Measurements from ENCODE around the gene ALMS1. TPM values are rescaled to one million over a fixed set of nuclear protein-coding genes. Genes with fewer than 3 reads are reported as not detected.

ALMS1 gene
- total RNA-seq, 1 experiment from 2014 or later: 7.4 TPM

GRCh38 chr2:73366060-73366459 lies 19.6 kb upstream of the ALMS1 start:
- TF ChIP-seq, protein P1, sequence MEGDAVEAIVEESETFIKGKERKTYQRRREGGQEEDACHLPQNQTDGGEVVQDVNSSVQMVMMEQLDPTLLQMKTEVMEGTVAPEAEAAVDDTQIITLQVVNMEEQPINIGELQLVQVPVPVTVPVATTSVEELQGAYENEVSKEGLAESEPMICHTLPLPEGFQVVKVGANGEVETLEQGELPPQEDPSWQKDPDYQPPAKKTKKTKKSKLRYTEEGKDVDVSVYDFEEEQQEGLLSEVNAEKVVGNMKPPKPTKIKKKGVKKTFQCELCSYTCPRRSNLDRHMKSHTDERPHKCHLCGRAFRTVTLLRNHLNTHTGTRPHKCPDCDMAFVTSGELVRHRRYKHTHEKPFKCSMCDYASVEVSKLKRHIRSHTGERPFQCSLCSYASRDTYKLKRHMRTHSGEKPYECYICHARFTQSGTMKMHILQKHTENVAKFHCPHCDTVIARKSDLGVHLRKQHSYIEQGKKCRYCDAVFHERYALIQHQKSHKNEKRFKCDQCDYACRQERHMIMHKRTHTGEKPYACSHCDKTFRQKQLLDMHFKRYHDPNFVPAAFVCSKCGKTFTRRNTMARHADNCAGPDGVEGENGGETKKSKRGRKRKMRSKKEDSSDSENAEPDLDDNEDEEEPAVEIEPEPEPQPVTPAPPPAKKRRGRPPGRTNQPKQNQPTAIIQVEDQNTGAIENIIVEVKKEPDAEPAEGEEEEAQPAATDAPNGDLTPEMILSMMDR (IDR thresholded peaks at IDR 0.05; ENCODE audit: insufficient read depth in 1 of 2, low read depth in 1 of 2, low read length in 1 of 2, severe bottlenecking in 1 of 2, unreplicated experiment in 1 of 2): no peak
- POLR2A ChIA-PET: no interaction called here
- no TSS peak for BruUV-seq (replicated peaks)
- Histone ChIP-seq H3K4me1 (no peaks in the 10 kb centered on the region), H3K9me3 (no peaks in the 10 kb centered on the region), H3K4me3 (ENCODE audit: low read depth, low read length) (no peak overlapping the region), H3K27me3 (replicated peaks; ENCODE audit: control insufficient read depth, insufficient read depth, low read length) (no peaks in the 10 kb centered on the region; the same call in 1 of the 2 replicates), H3K36me3 (ENCODE audit: control insufficient read depth, insufficient read depth, low read length) (no peaks in the 10 kb centered on the region)
- Mint-ChIP-seq H3K36me3 (ENCODE audit: insufficient read depth, unreplicated experiment) (no peaks in the 10 kb centered on the region), H3K27me3 (ENCODE audit: insufficient read depth, unreplicated experiment) (peaks cover 3% of the 10 kb centered on the region), H3K4me3 (ENCODE audit: unreplicated experiment) (no peak overlapping the region), H3K27ac (ENCODE audit: unreplicated experiment) (no peak overlapping the region), H3K9me3 (ENCODE audit: unreplicated experiment) (no peaks in the 10 kb centered on the region), H3K4me1 (ENCODE audit: low read depth, unreplicated experiment) (no peaks in the 10 kb centered on the region)
- CTCF ChIA-PET: no interaction called here
- no peak for DNase-seq
- intact Hi-C loops (cut with micrococcal nuclease; ENCODE audit: unreplicated experiment): no loop called here

GRCh38 chr2:73368781-73369180 lies 16.9 kb upstream of the ALMS1 start:
- Mint-ChIP-seq H3K36me3 (ENCODE audit: insufficient read depth, unreplicated experiment) (no peaks in the 10 kb centered on the region), H3K27ac (ENCODE audit: unreplicated experiment) (no peak overlapping the region), H3K4me1 (ENCODE audit: low read depth, unreplicated experiment) (no peaks in the 10 kb centered on the region), H3K27me3 (ENCODE audit: insufficient read depth, unreplicated experiment) (peaks cover 6% of the 10 kb centered on the region), H3K9me3 (ENCODE audit: unreplicated experiment) (no peaks in the 10 kb centered on the region), H3K4me3 (ENCODE audit: unreplicated experiment) (no peak overlapping the region)
- TF ChIP-seq, protein P1 (IDR thresholded peaks at IDR 0.05; ENCODE audit: insufficient read depth in 1 of 2, low read depth in 1 of 2, low read length in 1 of 2, severe bottlenecking in 1 of 2, unreplicated experiment in 1 of 2): no peak
- Histone ChIP-seq H3K4me3 (ENCODE audit: low read depth, low read length) (no peak overlapping the region), H3K27me3 (replicated peaks; ENCODE audit: control insufficient read depth, insufficient read depth, low read length) (no peaks in the 10 kb centered on the region), H3K4me1 (no peaks in the 10 kb centered on the region), H3K36me3 (ENCODE audit: control insufficient read depth, insufficient read depth, low read length) (no peaks in the 10 kb centered on the region), H3K9me3 (no peaks in the 10 kb centered on the region)
- ChIA-PET CTCF (no interaction called here), POLR2A (no interaction called here)
- intact Hi-C loops (cut with micrococcal nuclease; ENCODE audit: unreplicated experiment): no loop called here
- DNase-seq: no peak
- no TSS peak for BruUV-seq (replicated peaks)

DNA sequence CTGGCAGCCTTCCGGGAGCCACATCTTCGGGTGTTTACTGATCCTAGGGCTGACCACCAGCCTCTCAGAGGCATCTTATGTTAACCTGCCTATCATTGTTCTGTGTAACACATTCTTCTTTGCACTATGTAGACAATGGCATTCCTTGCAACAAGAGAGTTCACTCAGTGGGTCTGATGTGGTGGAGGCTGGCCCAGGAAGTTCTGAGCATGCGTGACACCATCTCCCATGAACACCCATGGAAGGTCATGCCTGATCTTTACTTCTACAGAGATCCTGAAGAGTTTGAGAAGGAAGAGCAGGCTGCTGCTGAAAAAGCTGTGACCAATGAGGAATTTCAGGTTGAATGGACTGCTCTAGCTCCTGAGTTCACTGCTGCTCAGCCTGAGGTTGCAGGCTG lies 15.3 kb upstream of the ALMS1 start:
- Histone ChIP-seq H3K27me3 (replicated peaks; ENCODE audit: control insufficient read depth, insufficient read depth, low read length) (no peaks in the 10 kb centered on the region), H3K4me1 (no peaks in the 10 kb centered on the region), H3K36me3 (ENCODE audit: control insufficient read depth, insufficient read depth, low read length) (no peaks in the 10 kb centered on the region), H3K9me3 (no peaks in the 10 kb centered on the region), H3K4me3 (ENCODE audit: low read depth, low read length) (no peak overlapping the region)
- BruUV-seq (replicated peaks): no TSS peak
- no peak overlapping the region for H3K27ac Mint-ChIP-seq (ENCODE audit: unreplicated experiment)
- no peaks in the 10 kb centered on the region for H3K36me3 Mint-ChIP-seq (ENCODE audit: insufficient read depth, unreplicated experiment)
- CTCF ChIA-PET: no interaction called here
- peaks cover 10% of the 10 kb centered on the region for H3K27me3 Mint-ChIP-seq (ENCODE audit: insufficient read depth, unreplicated experiment)
- DNase-seq: no peak
- no peaks in the 10 kb centered on the region for H3K9me3 Mint-ChIP-seq (ENCODE audit: unreplicated experiment)
- H3K4me3 Mint-ChIP-seq (ENCODE audit: unreplicated experiment): no peak overlapping the region
- H3K4me1 Mint-ChIP-seq (ENCODE audit: low read depth, unreplicated experiment): no peaks in the 10 kb centered on the region
- TF ChIP-seq, protein P1 (IDR thresholded peaks at IDR 0.05; ENCODE audit: insufficient read depth in 1 of 2, low read depth in 1 of 2, low read length in 1 of 2, severe bottlenecking in 1 of 2, unreplicated experiment in 1 of 2): no peak
- POLR2A ChIA-PET: interaction anchor here (0.7 kb wide), 1 partner anchor 641 kb away, joined by 3 read pairs; no protein-coding TSS in a partner anchor
- intact Hi-C loops (cut with micrococcal nuclease; ENCODE audit: unreplicated experiment): no loop called here

Measured in Caco-2 (cell line).